ENCODE measurements around the gene TLE7. TPM values are rescaled to one million over a fixed set of nuclear protein-coding genes. Genes with fewer than 3 reads are reported as not detected.
A peak's percentile ranks its signal among the peaks of the same experiment; 100 is the strongest.

TLE7 gene
- total RNA-seq, 1 donor from 2014 or later = not detected

GRCh38 chr16:71482569-71482968 is 40.7 kb upstream of the TLE7 start:
- H3K27ac Mint-ChIP-seq (ENCODE audit: unreplicated experiment) = no peak overlapping the region
- no peak for TF ChIP-seq CTCF (IDR thresholded peaks at IDR 0.05; ENCODE audit: unreplicated experiment)
- H3K4me3 Mint-ChIP-seq (ENCODE audit: unreplicated experiment) = no peak overlapping the region
- H3K36me3 Mint-ChIP-seq (ENCODE audit: low read depth, unreplicated experiment) = peaks cover 3% of the 10 kb centered on the region
- DNase-seq (ENCODE audit: low spot score) = no peak
- no peaks in the 10 kb centered on the region for H3K9me3 Mint-ChIP-seq (ENCODE audit: unreplicated experiment)
- H3K4me1 Mint-ChIP-seq (ENCODE audit: unreplicated experiment) = peaks cover 28% of the 10 kb centered on the region
- H3K27me3 Mint-ChIP-seq (ENCODE audit: unreplicated experiment) = peaks cover 5% of the 10 kb centered on the region

- TF ChIP-seq CTCF (IDR thresholded peaks at IDR 0.05; ENCODE audit: unreplicated experiment) = no peak
- DNase-seq (ENCODE audit: low spot score) = no peak
- Mint-ChIP-seq H3K27ac (ENCODE audit: unreplicated experiment) (no peak overlapping the region), H3K36me3 (ENCODE audit: low read depth, unreplicated experiment) (peaks cover 10% of the 10 kb centered on the region), H3K27me3 (ENCODE audit: unreplicated experiment) (peaks cover 2% of the 10 kb centered on the region), H3K4me1 (ENCODE audit: unreplicated experiment) (peaks cover 28% of the 10 kb centered on the region), H3K4me3 (ENCODE audit: unreplicated experiment) (no peak overlapping the region), H3K9me3 (ENCODE audit: unreplicated experiment) (no peaks in the 10 kb centered on the region)
These were observed 39.1 kb upstream of the TLE7 start for GRCh38 chr16:71480956-71481355.

GRCh38 chr16:71479420-71479819 is 37.6 kb upstream of the TLE7 start:
- DNase-seq (ENCODE audit: low spot score) = peak; percentile 27
- Mint-ChIP-seq H3K27ac (ENCODE audit: unreplicated experiment) (no peak overlapping the region), H3K4me1 (ENCODE audit: unreplicated experiment) (peaks cover 23% of the 10 kb centered on the region), H3K4me3 (ENCODE audit: unreplicated experiment) (no peak overlapping the region), H3K27me3 (ENCODE audit: unreplicated experiment) (peaks cover 2% of the 10 kb centered on the region), H3K36me3 (ENCODE audit: low read depth, unreplicated experiment) (peaks cover 12% of the 10 kb centered on the region), H3K9me3 (ENCODE audit: unreplicated experiment) (no peaks in the 10 kb centered on the region)
- no peak for TF ChIP-seq CTCF (IDR thresholded peaks at IDR 0.05; ENCODE audit: unreplicated experiment)

- H3K9me3 Mint-ChIP-seq (ENCODE audit: unreplicated experiment) = no peaks in the 10 kb centered on the region
- peaks cover 10% of the 10 kb centered on the region for H3K4me1 Mint-ChIP-seq (ENCODE audit: unreplicated experiment)
- peaks cover 12% of the 10 kb centered on the region for H3K36me3 Mint-ChIP-seq (ENCODE audit: low read depth, unreplicated experiment)
- peaks cover 2% of the 10 kb centered on the region for H3K27me3 Mint-ChIP-seq (ENCODE audit: unreplicated experiment)
- no peak overlapping the region for H3K27ac Mint-ChIP-seq (ENCODE audit: unreplicated experiment)
- DNase-seq (ENCODE audit: low spot score) = no peak
- TF ChIP-seq CTCF (IDR thresholded peaks at IDR 0.05; ENCODE audit: unreplicated experiment) = no peak
- H3K4me3 Mint-ChIP-seq (ENCODE audit: unreplicated experiment) = no peak overlapping the region
These were observed 34.7 kb upstream of the TLE7 start for GRCh38 chr16:71476457-71477124.

- H3K9me3 Mint-ChIP-seq (ENCODE audit: unreplicated experiment) = no peaks in the 10 kb centered on the region
- H3K4me1 Mint-ChIP-seq (ENCODE audit: unreplicated experiment) = peaks cover 6% of the 10 kb centered on the region
- TF ChIP-seq CTCF (IDR thresholded peaks at IDR 0.05; ENCODE audit: unreplicated experiment) = no peak
- no peak overlapping the region for H3K4me3 Mint-ChIP-seq (ENCODE audit: unreplicated experiment)
- peaks cover 12% of the 10 kb centered on the region for H3K36me3 Mint-ChIP-seq (ENCODE audit: low read depth, unreplicated experiment)
- DNase-seq (ENCODE audit: low spot score) = no peak
- H3K27ac Mint-ChIP-seq (ENCODE audit: unreplicated experiment) = no peak overlapping the region
- peaks cover 2% of the 10 kb centered on the region for H3K27me3 Mint-ChIP-seq (ENCODE audit: unreplicated experiment)
These were observed 33.0 kb upstream of the TLE7 start for GRCh38 chr16:71474864-71475263.
